ENCODE results near the gene TCEANC2.

- TF ChIP-seq YY1 (IDR thresholded peaks at IDR 0.05; ENCODE audit: insufficient read depth, insufficient read length) (no peak), SUZ12 (IDR thresholded peaks at IDR 0.05; ENCODE audit: extremely low read depth, insufficient read depth, insufficient read length) (no peak), ZNF274 (IDR thresholded peaks at IDR 0.05; ENCODE audit: low read depth, low read length) (no peak)
These were observed 67.5 kb downstream of the TCEANC2 start for GRCh38 chr1:54120698-54121481.

Data from NT2/D1 (cell line).